Panc1 (cell line): ENCODE data around the gene CFAP20DC.

Experiments used
- POLR2AphosphoS5 ChIP-seq: IDR thresholded peaks from 2 replicates; pipeline ENCODE4 v1.6.1; 2012; ENCODE audit warnings: mild to moderate bottlenecking, low read depth, low read length, moderate library complexity
- TCF7L2 ChIP-seq: IDR thresholded peaks from 2 replicates; pipeline ENCODE4 v1.6.1; 2011; ENCODE audit warnings: mild to moderate bottlenecking, low read depth, low read length, inconsistent platforms
- TF ChIP-seq, protein P1 (sequence below): fragments of 450-650 bp; IDR thresholded peaks from 2 replicates; pipeline ENCODE4 v1.5.1; 2017; ENCODE audit warnings: mild to moderate bottlenecking

DNA sequence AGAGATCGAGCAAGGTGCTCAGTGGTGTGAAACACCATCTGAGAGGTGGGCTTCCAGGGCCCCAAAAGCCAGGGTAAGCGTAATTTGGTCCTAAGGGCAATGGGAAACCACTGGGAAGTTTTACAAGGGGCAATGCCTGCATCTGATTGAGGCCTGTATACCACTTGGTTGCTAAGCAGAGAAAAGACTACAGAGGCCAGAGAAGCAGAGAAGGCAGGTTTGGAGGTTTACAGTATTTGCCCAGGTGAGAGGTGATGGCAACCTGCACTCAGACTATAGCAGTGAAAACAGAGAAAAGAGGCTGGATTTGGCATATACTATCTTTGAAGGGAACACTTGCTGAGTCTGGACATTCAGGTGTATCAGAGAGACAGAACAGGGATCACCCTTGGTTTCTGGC lies 249.8 kb downstream of the CFAP20DC start:
- TF ChIP-seq, protein P1, sequence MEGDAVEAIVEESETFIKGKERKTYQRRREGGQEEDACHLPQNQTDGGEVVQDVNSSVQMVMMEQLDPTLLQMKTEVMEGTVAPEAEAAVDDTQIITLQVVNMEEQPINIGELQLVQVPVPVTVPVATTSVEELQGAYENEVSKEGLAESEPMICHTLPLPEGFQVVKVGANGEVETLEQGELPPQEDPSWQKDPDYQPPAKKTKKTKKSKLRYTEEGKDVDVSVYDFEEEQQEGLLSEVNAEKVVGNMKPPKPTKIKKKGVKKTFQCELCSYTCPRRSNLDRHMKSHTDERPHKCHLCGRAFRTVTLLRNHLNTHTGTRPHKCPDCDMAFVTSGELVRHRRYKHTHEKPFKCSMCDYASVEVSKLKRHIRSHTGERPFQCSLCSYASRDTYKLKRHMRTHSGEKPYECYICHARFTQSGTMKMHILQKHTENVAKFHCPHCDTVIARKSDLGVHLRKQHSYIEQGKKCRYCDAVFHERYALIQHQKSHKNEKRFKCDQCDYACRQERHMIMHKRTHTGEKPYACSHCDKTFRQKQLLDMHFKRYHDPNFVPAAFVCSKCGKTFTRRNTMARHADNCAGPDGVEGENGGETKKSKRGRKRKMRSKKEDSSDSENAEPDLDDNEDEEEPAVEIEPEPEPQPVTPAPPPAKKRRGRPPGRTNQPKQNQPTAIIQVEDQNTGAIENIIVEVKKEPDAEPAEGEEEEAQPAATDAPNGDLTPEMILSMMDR = no peak
- TF ChIP-seq POLR2AphosphoS5 (no peak), TCF7L2 (no peak)
